Epithelial cell of esophagus (primary cell): Measurements from ENCODE around the gene GJC2.

Experiments used
- DNase-seq: peaks from one replicate; pipeline ENCODE4 v3.0.0; 2010; ENCODE audit warnings: low read depth
- H3K4me3 ChIP-seq: 2 replicates; pipeline ENCODE4 v1.5.1; 2011; ENCODE audit warnings: mild to moderate bottlenecking, low read length, control low read depth
- CTCF ChIP-seq: IDR thresholded peaks from 2 replicates; pipeline ENCODE4 v1.5.1; 2011; ENCODE audit warnings: low read depth, mild to moderate bottlenecking, low read length, control low read depth, inconsistent platforms; ENCODE audit not compliant: insufficient read depth; ENCODE audit errors: missing control alignments

The GJC2 gene

GRCh38 chr1:228148935-228149405 is 760 bp upstream of the GJC2 start:
- no peak for DNase-seq
- no peak for TF ChIP-seq CTCF
- no peak overlapping the region for H3K4me3 ChIP-seq

GRCh38 chr1:228150120-228150460 is 360 bp downstream of the GJC2 start:
- H3K4me3 ChIP-seq = no peak overlapping the region
- DNase-seq = no peak
- TF ChIP-seq CTCF = no peak

GRCh38 chr1:228150461-228151179 is 890 bp downstream of the GJC2 start:
- no peak for DNase-seq
- no peak for TF ChIP-seq CTCF
- H3K4me3 ChIP-seq = no peak overlapping the region

- no peak for DNase-seq
- no peak for TF ChIP-seq CTCF
- no peak overlapping the region for H3K4me3 ChIP-seq
Observed at GRCh38 chr1:228151180-228151925, 1.6 kb downstream of the GJC2 start.

- H3K4me3 ChIP-seq = no peak overlapping the region
- TF ChIP-seq CTCF = no peak
- DNase-seq = no peak
Observed at GRCh38 chr1:228152097-228152917, 2.6 kb downstream of the GJC2 start.

- TF ChIP-seq CTCF = no peak
- no peak overlapping the region for H3K4me3 ChIP-seq
- no peak for DNase-seq
Observed at GRCh38 chr1:228152918-228153258, 3.2 kb downstream of the GJC2 start.
